Suprapubic skin (tissue), 4 donors: ENCODE data around the gene APOO. TPM values are rescaled to one million over a fixed set of nuclear protein-coding genes. Genes with fewer than 3 reads are reported as not detected.

Source experiments
- DNase-seq, 2 donors: peaks; one replicate each; pipeline ENCODE4 v3.0.0-alpha.2; 2019; ENCODE audit warnings: low spot score in 2 of 2
- H3K27ac ChIP-seq: fragments of 200-600 bp; sonication (generic); one replicate; pipeline ENCODE4 v1.5.1; 2019
- H3K27me3 ChIP-seq: fragments of 200-600 bp; sonication (generic); one replicate; pipeline ENCODE4 v1.5.1; 2019
- H3K36me3 ChIP-seq: fragments of 200-600 bp; sonication (generic); one replicate; pipeline ENCODE4 v1.5.1; 2019
- H3K4me1 ChIP-seq: fragments of 200-600 bp; sonication (generic); one replicate; pipeline ENCODE4 v1.5.1; 2019
- H3K4me3 ChIP-seq: fragments of 200-600 bp; sonication (generic); one replicate; pipeline ENCODE4 v1.5.1; 2019; ENCODE audit warnings: mild to moderate bottlenecking
- H3K9me3 ChIP-seq: fragments of 200-600 bp; sonication (generic); one replicate; pipeline ENCODE4 v1.5.1; 2019
- EP300 ChIP-seq: sonication (generic); formaldehyde crosslinking; IDR thresholded peaks from one replicate; pipeline ENCODE4 v1.6.1; 2017; ENCODE audit warnings: antibody characterized with exemption
- POLR2A ChIP-seq, 2 donors: fragments of 450-650 bp; IDR thresholded peaks; one replicate each; pipeline ENCODE4 v1.6.1; 2017; ENCODE audit warnings: antibody characterized with exemption in 2 of 2, mild to moderate bottlenecking in 2 of 2, moderate library complexity in 2 of 2
- POLR2AphosphoS5 ChIP-seq, 3 donors: sonication (generic); formaldehyde crosslinking; IDR thresholded peaks; one replicate each; pipeline ENCODE4 v1.6.1; 2017; ENCODE audit warnings: antibody characterized with exemption in 3 of 3
- WGBS: methylation state at CpG from one replicate; pipeline ENCODE4 v1.1.5; 2018; 5-methylcytosine and 5-hydroxymethylcytosine counted together
- total RNA-seq, 4 donors: library from RNA; depleted of rRNA; stranded (reverse); fragments of >200 nt; gene quantifications; one replicate each; pipeline ENCODE4 v1.1.0, GENCODE V29; 2016
- TF ChIP-seq, protein P1 (sequence below), 2 donors: fragments of 200-600 bp in 1 of 2; fragments of 450-650 bp in 1 of 2; sonication (generic) in 1 of 2; IDR thresholded peaks; one replicate each; pipeline ENCODE4 v1.5.1; 2016 to 2019; ENCODE audit warnings: antibody characterized with exemption in 2 of 2, mild to moderate bottlenecking in 1 of 2, moderate library complexity in 1 of 2

Gene APOO
- 10 to 100 TPM in 2 of 4 donors, 1 to 10 TPM in 2; 6.2 to 14.1 (median 9.7) TPM for total RNA-seq

DNA sequence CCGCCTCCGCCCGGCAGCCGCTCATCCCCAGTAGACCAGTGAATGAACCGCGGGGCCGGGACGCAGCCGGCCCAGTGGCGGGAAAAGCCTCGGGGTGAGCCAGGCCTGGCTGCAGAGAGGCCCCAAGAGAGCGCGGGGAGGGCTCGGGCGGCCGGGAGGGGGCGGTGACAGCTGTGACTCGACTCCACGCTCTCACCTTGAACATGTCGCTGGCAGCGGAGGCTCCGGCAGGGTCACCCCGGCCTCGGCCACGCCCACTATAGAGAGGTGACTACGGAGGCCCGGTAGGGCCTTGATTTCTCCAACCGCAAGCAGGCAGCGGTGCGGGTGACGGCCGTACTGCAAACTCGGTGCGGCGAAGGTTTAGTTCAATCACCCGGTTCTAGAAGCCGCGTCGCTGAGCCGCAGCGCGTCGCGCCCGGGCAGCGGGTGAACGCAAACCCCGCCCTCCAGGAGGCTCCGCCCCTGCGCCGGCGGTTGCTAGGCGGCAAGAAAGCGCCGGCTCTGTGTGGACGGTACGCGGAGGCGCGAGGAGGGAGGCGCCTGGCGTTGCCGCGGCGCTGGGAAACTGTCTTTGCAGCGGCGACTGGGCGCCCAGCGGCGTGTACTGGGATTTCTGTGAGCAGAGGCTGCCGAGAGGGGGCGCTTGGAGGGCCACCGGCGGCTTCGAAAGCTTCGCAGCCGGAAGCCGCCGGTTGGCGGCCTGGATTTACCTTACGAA is at the start of gene APOO, which contains the start of gene CXorf58:
Gene APOO (minus strand): TSS at position 441 of the 721 bp plus-strand sequence. CDS start 236 bp downstream, at position 205.
Gene CXorf58 (plus strand): TSS at position 509 of the 721 bp plus-strand sequence. CDS start 2,297 bp downstream, outside the sequence.
- 58% methylated on average over 57 of the region's 81 CpGs for WGBS
- no peaks in the 10 kb centered on the region for H3K9me3 ChIP-seq
- TF ChIP-seq POLR2A (IDR thresholded peaks at IDR 0.05) (no peak), EP300 (no peak), POLR2AphosphoS5 (IDR thresholded peaks at IDR 0.05) (peak in 1 of 3 donors; percentile 4)
- TF ChIP-seq, protein P1, sequence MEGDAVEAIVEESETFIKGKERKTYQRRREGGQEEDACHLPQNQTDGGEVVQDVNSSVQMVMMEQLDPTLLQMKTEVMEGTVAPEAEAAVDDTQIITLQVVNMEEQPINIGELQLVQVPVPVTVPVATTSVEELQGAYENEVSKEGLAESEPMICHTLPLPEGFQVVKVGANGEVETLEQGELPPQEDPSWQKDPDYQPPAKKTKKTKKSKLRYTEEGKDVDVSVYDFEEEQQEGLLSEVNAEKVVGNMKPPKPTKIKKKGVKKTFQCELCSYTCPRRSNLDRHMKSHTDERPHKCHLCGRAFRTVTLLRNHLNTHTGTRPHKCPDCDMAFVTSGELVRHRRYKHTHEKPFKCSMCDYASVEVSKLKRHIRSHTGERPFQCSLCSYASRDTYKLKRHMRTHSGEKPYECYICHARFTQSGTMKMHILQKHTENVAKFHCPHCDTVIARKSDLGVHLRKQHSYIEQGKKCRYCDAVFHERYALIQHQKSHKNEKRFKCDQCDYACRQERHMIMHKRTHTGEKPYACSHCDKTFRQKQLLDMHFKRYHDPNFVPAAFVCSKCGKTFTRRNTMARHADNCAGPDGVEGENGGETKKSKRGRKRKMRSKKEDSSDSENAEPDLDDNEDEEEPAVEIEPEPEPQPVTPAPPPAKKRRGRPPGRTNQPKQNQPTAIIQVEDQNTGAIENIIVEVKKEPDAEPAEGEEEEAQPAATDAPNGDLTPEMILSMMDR (IDR thresholded peaks at IDR 0.05): peak; percentile 79 to 86

DNA sequence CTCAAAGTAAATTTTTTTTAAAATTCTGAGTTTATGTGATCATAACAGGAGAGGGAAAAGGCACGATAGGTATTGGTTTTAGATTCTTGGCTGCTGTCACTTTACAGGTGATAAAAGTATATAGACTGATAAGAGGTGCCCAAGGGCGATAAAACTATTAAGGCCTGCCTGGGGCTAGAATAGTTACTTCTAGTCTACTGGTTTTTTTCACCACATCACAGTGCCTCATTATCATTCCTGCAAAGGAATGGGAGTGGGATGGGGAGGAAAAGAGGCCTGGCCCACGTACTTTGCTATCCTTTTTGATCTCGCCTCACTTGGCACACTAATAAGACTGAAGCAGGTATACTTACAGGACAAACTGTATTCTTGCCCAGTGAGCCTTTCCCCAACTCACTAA is 46.7 kb upstream of the APOO start:
- TF ChIP-seq POLR2AphosphoS5 (IDR thresholded peaks at IDR 0.05) (no peak), EP300 (no peak), POLR2A (IDR thresholded peaks at IDR 0.05) (no peak)
- TF ChIP-seq, protein P1 (IDR thresholded peaks at IDR 0.05): no peak
- no peaks in the 10 kb centered on the region for H3K4me1 ChIP-seq
- DNase-seq: no peak
- 63% methylated on average over 4 of the region's 4 CpGs for WGBS
- no peaks in the 10 kb centered on the region for H3K9me3 ChIP-seq
- H3K27me3 ChIP-seq: no peaks in the 10 kb centered on the region
- H3K27ac ChIP-seq: no peak overlapping the region
- no peak overlapping the region for H3K4me3 ChIP-seq
- no peaks in the 10 kb centered on the region for H3K36me3 ChIP-seq

More for the DNA sequence above, at the start of gene APOO, which contains the start of gene CXorf58:
- Histone ChIP-seq H3K4me1 (peaks cover 4% of the 10 kb centered on the region), H3K4me3 (peak within 1 kb of the TSS; percentile 64), H3K27me3 (no peaks in the 10 kb centered on the region), H3K36me3 (no peaks in the 10 kb centered on the region), H3K27ac (peak within 1 kb of the TSS; percentile 87)
- peak; percentile 90 to 91 for DNase-seq

DNA sequence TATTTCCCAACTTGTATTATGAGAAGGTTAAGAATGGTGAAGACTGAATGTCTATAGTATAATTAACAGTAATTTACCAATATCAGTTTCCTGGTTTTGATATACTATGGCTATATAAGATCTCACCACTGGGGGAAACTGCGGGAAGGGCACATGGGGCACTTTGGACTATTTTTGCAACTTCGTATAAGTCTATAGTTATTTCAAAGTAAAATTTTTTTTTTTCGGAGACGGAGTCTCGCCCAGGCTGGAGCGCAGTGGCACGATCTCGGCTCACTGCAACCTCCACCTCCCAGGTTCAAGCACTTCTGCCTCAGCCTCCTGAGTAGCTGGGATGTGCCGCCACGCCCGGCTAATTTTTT is 46.2 kb upstream of the APOO start:
- H3K27me3 ChIP-seq: no peaks in the 10 kb centered on the region
- no peaks in the 10 kb centered on the region for H3K9me3 ChIP-seq
- no peaks in the 10 kb centered on the region for H3K4me1 ChIP-seq
- H3K4me3 ChIP-seq: no peak overlapping the region
- no peaks in the 10 kb centered on the region for H3K36me3 ChIP-seq
- TF ChIP-seq, protein P1 (IDR thresholded peaks at IDR 0.05): peak in 1 of 2 donors; percentile 3
- no peak for TF ChIP-seq POLR2A (IDR thresholded peaks at IDR 0.05)
- no peak overlapping the region for H3K27ac ChIP-seq
- WGBS: 90% methylated on average over 11 of the region's 11 CpGs
- DNase-seq: no peak

DNA sequence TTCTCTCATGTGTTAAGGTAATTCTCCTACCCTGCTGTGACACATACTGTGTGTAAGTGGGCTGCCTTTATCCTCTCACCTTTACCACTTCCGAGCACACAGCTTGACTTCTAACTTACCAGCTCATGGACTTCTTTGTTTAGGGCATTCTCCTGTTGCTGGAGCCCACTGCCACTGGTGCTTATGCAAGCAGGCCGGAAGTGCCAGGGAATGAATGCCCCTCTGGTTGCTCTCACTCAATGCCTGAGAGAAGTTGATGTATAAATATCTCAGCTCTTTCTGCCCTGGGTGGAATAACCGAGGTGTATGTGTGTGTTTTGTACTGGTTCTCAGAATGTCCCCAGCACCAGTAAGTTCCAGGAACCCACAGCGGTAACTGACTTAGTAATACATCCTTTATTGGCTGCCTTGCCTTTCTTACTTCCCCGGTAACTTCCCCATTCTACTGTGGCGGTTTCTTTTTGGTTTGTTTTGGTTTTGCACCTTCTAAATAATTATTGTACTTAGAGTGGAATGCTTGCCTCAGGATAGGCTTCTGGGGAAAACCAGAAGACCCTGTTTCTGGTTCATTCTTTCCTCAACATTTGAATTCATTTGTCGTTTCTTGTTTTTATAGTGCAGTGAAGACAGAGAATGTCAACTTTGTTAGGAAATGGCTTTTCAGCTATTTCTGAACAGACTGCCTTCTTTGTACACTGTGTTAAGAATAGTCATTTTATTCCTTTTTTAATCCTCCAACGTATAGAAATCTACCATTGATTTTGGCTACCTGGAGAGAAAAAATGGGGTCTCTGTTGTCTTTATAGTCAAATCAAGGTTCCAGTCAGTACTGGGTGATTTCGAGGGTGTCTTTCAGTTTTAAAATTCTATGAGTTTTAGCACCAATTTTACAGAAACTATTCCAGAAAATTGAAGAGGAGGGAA is 45.5 kb upstream of the APOO start:
- Histone ChIP-seq H3K9me3 (no peaks in the 10 kb centered on the region), H3K27ac (no peak overlapping the region), H3K4me1 (no peaks in the 10 kb centered on the region), H3K4me3 (no peak overlapping the region), H3K27me3 (no peaks in the 10 kb centered on the region), H3K36me3 (no peaks in the 10 kb centered on the region)
- TF ChIP-seq POLR2AphosphoS5 (IDR thresholded peaks at IDR 0.05) (no peak), EP300 (no peak), POLR2A (IDR thresholded peaks at IDR 0.05) (no peak)
- TF ChIP-seq, protein P1 (IDR thresholded peaks at IDR 0.05): no peak
- WGBS: 47% methylated on average over 9 of the region's 9 CpGs
- no peak for DNase-seq

DNA sequence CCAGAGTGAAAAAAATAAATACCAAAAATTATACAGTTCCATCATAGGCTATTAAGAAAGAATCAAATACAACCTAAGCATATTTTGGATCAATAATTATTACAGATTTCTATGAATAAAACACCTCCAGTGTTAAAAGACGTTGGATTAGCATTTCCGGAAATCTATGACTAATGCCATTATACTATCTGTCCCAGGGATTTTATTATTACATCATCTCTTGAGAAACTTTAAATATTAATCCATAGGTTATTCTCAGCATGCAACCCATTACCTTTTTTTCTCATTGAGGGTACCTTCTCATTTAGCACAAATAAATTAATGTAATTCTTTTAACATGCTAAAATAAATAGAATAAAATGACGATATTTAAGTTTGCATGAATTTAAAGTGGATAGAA is 44.7 kb upstream of the APOO start:
- Histone ChIP-seq H3K27me3 (no peaks in the 10 kb centered on the region), H3K4me1 (no peaks in the 10 kb centered on the region), H3K4me3 (no peak overlapping the region), H3K36me3 (no peaks in the 10 kb centered on the region), H3K27ac (no peak overlapping the region), H3K9me3 (no peaks in the 10 kb centered on the region)
- DNase-seq: no peak
- WGBS: 67% methylated on average over 3 of the region's 3 CpGs
- TF ChIP-seq POLR2AphosphoS5 (IDR thresholded peaks at IDR 0.05) (no peak), POLR2A (IDR thresholded peaks at IDR 0.05) (no peak), EP300 (no peak)
- TF ChIP-seq, protein P1 (IDR thresholded peaks at IDR 0.05): no peak
